K562 (cell line): ENCODE data around the gene TP53RK. TPM values are rescaled to one million over a fixed set of nuclear protein-coding genes. Genes with fewer than 3 reads are reported as not detected.

Source experiments
- ATAC-seq: fragments of 200-7000 bp; cut with Tn5 transposase; 3 replicates; pipeline ENCODE4 v1.9.1; 2020; ENCODE audit warnings: moderate library complexity
- BruUV-seq: library from RNA; stranded (reverse); fragments of 400-500 nt; replicated peaks from 2 replicates; lab custom pipeline; 2021; lab: Mats Ljungman, UMichigan
- CTCF ChIA-PET: fragments of 300-600 bp; formaldehyde crosslinking; extraction: SDS; loops from one replicate; lab custom pipeline; 2021; ENCODE audit warnings: low intra/inter-chr PET ratio; lab: Yijun Ruan, JAX
- POLR2A ChIA-PET: fragments of 300-600, 350-650 bp; sonication (Branson Sonifier 250); formaldehyde crosslinking; extraction: SDS; loops from one replicate; lab custom pipeline; 2021; ENCODE audit warnings: antibody characterized with exemption, inconsistent platforms; lab: Yijun Ruan, JAX
- DNase-seq, 4 experiments: peaks; one replicate each; pipeline versions ENCODE4 v3.0.0 to v3.0.0-alpha.2; 2011 to 2018; ENCODE audit warnings: low spot score in 3 of 4, mixed read lengths in 3 of 4; ENCODE audit errors: extremely low read depth in 1 of 4
- FAIRE-seq: peaks from 2 replicates; lab custom pipeline; 2011; peaks lifted over from hg19 to GRCh38; lab: Jason Lieb, UNC
- H2AFZ ChIP-seq: 2 replicates; pipeline ENCODE4 v1.6.0; 2011; ENCODE audit warnings: low read depth, low read length, control low read depth, inconsistent platforms
- H3K27ac ChIP-seq: fragments of 200-600 bp; 3 replicates; pipeline ENCODE4 v1.8.0; 2011; ENCODE audit warnings: low read depth, mild to moderate bottlenecking, control low read depth, inconsistent platforms, low read length, moderate library complexity, mixed read lengths; ENCODE audit errors: extremely low read depth
- H3K27me3 ChIP-seq, 2 experiments: fragments of 300-600 bp in 1 of 2; 2 replicates in 1 of 2; 3 replicates in 1 of 2; pipeline versions ENCODE4 v1.6.0 to v1.8.0; 2011; ENCODE audit warnings: inconsistent platforms in 2 of 2, low read length in 2 of 2, mild to moderate bottlenecking in 1 of 2, mixed read lengths in 1 of 2, moderate library complexity in 1 of 2; ENCODE audit not compliant: control insufficient read depth in 2 of 2, insufficient read depth in 2 of 2
- H3K36me3 ChIP-seq: fragments of 300-600 bp; 3 replicates; pipeline ENCODE4 v1.8.0; 2011; ENCODE audit warnings: mild to moderate bottlenecking, low read length, inconsistent platforms; ENCODE audit not compliant: control insufficient read depth, insufficient read depth
- H3K4me1 ChIP-seq, 2 experiments: fragments of 200-600 bp in 1 of 2; replicated peaks in 1 of 2; 2 replicates in 1 of 2; 3 replicates in 1 of 2; pipeline versions ENCODE4 v1.5.1 to v1.8.0; 2011; ENCODE audit warnings: inconsistent platforms in 2 of 2, low read length in 2 of 2, mild to moderate bottlenecking in 1 of 2, mixed read lengths in 1 of 2, moderate library complexity in 1 of 2; ENCODE audit not compliant: control insufficient read depth in 2 of 2, insufficient read depth in 2 of 2
- H3K4me2 ChIP-seq: 2 replicates; pipeline ENCODE4 v1.6.1; 2011; ENCODE audit warnings: low read length, control low read depth, inconsistent platforms, mixed read lengths; ENCODE audit not compliant: insufficient read depth
- H3K4me3 ChIP-seq: fragments of 200-600 bp; sonication (generic), shearing (Covaris generic); 2 replicates; pipeline ENCODE4 v1.5.1; 2016; ENCODE audit warnings: control low read depth, inconsistent platforms
- H3K79me2 ChIP-seq: fragments of 200-600 bp; 3 replicates; pipeline ENCODE4 v1.8.0; 2011; ENCODE audit warnings: low read length, inconsistent platforms; ENCODE audit not compliant: control insufficient read depth, insufficient read depth
- H3K9ac ChIP-seq, 2 experiments: 2 replicates each; pipeline versions ENCODE4 v1.6.0 to v1.6.1; 2011; ENCODE audit warnings: low read depth in 2 of 2, low read length in 2 of 2, control low read depth in 1 of 2, inconsistent platforms in 1 of 2, mild to moderate bottlenecking in 1 of 2, mixed read lengths in 1 of 2; ENCODE audit not compliant: insufficient read depth in 1 of 2
- H3K9me1 ChIP-seq: one replicate; pipeline ENCODE4 v1.6.0; 2011; ENCODE audit warnings: inconsistent platforms, mild to moderate bottlenecking, low read length, moderate library complexity; ENCODE audit not compliant: control insufficient read depth, insufficient read depth
- H3K9me3 ChIP-seq: replicated peaks from 2 replicates; pipeline ENCODE4 v1.5.1; 2011; ENCODE audit warnings: low read depth, low read length, inconsistent platforms; ENCODE audit not compliant: control insufficient read depth, insufficient read depth
- H4K20me1 ChIP-seq: replicated peaks from 2 replicates; pipeline ENCODE4 v1.6.1; 2011; ENCODE audit warnings: low read length, inconsistent platforms, mixed read lengths; ENCODE audit not compliant: control insufficient read depth, insufficient read depth
- HDAC8 ChIP-seq: fragments of 450-650 bp; IDR thresholded peaks from 2 replicates; pipeline ENCODE4 v1.6.1; 2016; ENCODE audit warnings: mild to moderate bottlenecking, missing genetic modification characterization, moderate library complexity, missing compliant biosample characterization
- HNRNPK ChIP-seq: fragments of 200-400 bp; formaldehyde crosslinking; IDR thresholded peaks from one replicate; pipeline ENCODE4 v1.6.1; 2018; ENCODE audit warnings: mild to moderate bottlenecking, low read depth, low read length; ENCODE audit not compliant: poor library complexity, severe bottlenecking
- LARP7 ChIP-seq: fragments of 450-650 bp; IDR thresholded peaks from 2 replicates; pipeline ENCODE4 v1.6.1; 2016
- NCOA4 ChIP-seq: fragments of 450-650 bp; IDR thresholded peaks from 2 replicates; pipeline ENCODE4 v1.6.1; 2018; ENCODE audit warnings: mild to moderate bottlenecking; ENCODE audit not compliant: partially characterized antibody
- NEUROD1 ChIP-seq: fragments of 150-350 bp; IDR thresholded peaks from 2 replicates; pipeline ENCODE4 v1.6.1; 2014; ENCODE audit warnings: borderline replicate concordance, low read length, low read depth; ENCODE audit not compliant: partially characterized antibody
- NR2C2 ChIP-seq, 2 experiments: fragments of 200-800 bp in 1 of 2; sonication (Bioruptor generic) in 1 of 2; sonication (generic) in 1 of 2; formaldehyde crosslinking in 1 of 2; IDR thresholded peaks; 2 replicates each; pipeline versions ENCODE4 v1.6.1 to v1.8.0; 2016 to 2022; ENCODE audit warnings: mild to moderate bottlenecking in 1 of 2, missing compliant biosample characterization in 1 of 2, missing genetic modification characterization in 1 of 2, missing genetic modification reagents in 1 of 2
- POLR2A ChIP-seq: fragments of 450-650 bp; conservative IDR thresholded peaks from 2 replicates; pipeline ENCODE4 v1.6.1; 2016
- POLR2B ChIP-seq: fragments of 450-650 bp; IDR thresholded peaks from 2 replicates; pipeline ENCODE4 v1.6.1; 2018; ENCODE audit warnings: low read depth; ENCODE audit not compliant: partially characterized antibody
- RBM34 ChIP-seq: fragments of 200-400 bp; formaldehyde crosslinking; IDR thresholded peaks from 2 replicates; pipeline ENCODE4 v1.6.1; 2018; ENCODE audit warnings: low read length, borderline replicate concordance; ENCODE audit not compliant: insufficient read depth
- TAF1 ChIP-seq: IDR thresholded peaks from 2 replicates; pipeline ENCODE4 v1.6.1; 2011; ENCODE audit warnings: mild to moderate bottlenecking, low read length, moderate library complexity; ENCODE audit not compliant: insufficient read depth, control insufficient read depth, severe bottlenecking; ENCODE audit errors: extremely low read depth
- TBP ChIP-seq: optimal IDR thresholded peaks from 2 replicates; pipeline ENCODE3; 2011; ENCODE audit warnings: low read depth, low read length, improper control_type of control experiment
- ZNF184 ChIP-seq: sonication (generic); formaldehyde crosslinking; IDR thresholded peaks from 2 replicates; pipeline ENCODE4 v1.5.0; 2020; ENCODE audit warnings: missing genetic modification reagents
- WGBS: fragments of 100-300 bp; shearing (Covaris generic); methylation state at CpG from one replicate; pipeline ENCODE4 v1.1.6; 2016; ENCODE audit warnings: low coverage, mixed read lengths; ENCODE audit not compliant: insufficient coverage; ENCODE audit errors: missing lambda C conversion rate; 5-methylcytosine and 5-hydroxymethylcytosine counted together
- in situ Hi-C: fragments of 300-500 bp; cut with MboI; formaldehyde crosslinking; loops from 4 replicates; pipeline ENCODE4 v1.15.0; 2018; ENCODE audit warnings: inconsistent platforms, mixed read lengths
- intact Hi-C: fragments of 100-400 bp; cut with micrococcal nuclease; formaldehyde crosslinking; loops from 2 replicates; pipeline ENCODE4 v1.14.2; 2022
- polyA plus RNA-seq, 8 experiments: library from polyadenylated mRNA; depleted of rRNA in 4 of 8; stranded (reverse) in 5 of 8; unstranded in 3 of 8; fragments of >200 nt; fragmentation: Nextera tagmentation in 2 of 8; fragmentation: Illumina TruSeq in 1 of 8; extraction: Ambion mirVana in 2 of 8; extraction: Trizol in 1 of 8; gene quantifications; 2 replicates each; pipeline versions ENCODE4 v1.2.1 to v1.2.3, GENCODE V29; 2011 to 2014; ENCODE audit warnings: inconsistent platforms in 1 of 8, missing spikeins in 1 of 8
- total RNA-seq, 7 experiments: library from RNA; depleted of rRNA in 6 of 7; stranded (reverse); fragments of >200 nt in 6 of 7; fragmentation: Illumina TruSeq in 2 of 7; extraction: Trizol in 2 of 7; gene quantifications; 2 replicates each; pipeline versions ENCODE4 v1.2.1 to v1.2.3, GENCODE V29; 2011 to 2021; ENCODE audit warnings: low replicate concordance in 1 of 7
- TF ChIP-seq, protein P1 (sequence below): IDR thresholded peaks from 2 replicates; pipeline ENCODE4 v1.6.1; 2016; ENCODE audit warnings: missing genetic modification characterization, missing compliant biosample characterization
- TF ChIP-seq, protein P2 (sequence below): IDR thresholded peaks from 3 replicates; pipeline ENCODE4 v1.6.1; 2011; ENCODE audit warnings: borderline replicate concordance, mild to moderate bottlenecking, moderate library complexity; ENCODE audit not compliant: insufficient read length; ENCODE audit errors: extremely low read depth
- TF ChIP-seq, protein P3 (sequence below): fragments of 250-450 bp; sonication (Bioruptor Pico); IDR thresholded peaks from 2 replicates; pipeline ENCODE4 v1.4.0; 2020; ENCODE audit warnings: mild to moderate bottlenecking, moderate library complexity

The TP53RK gene
- total and polyA plus RNA-seq, 9 of the 15 experiments (the other 6 are each of a cell fraction or from before 2014, with no cell fraction given) = 2.9 to 43.5 (median 17.2) TPM

DNA sequence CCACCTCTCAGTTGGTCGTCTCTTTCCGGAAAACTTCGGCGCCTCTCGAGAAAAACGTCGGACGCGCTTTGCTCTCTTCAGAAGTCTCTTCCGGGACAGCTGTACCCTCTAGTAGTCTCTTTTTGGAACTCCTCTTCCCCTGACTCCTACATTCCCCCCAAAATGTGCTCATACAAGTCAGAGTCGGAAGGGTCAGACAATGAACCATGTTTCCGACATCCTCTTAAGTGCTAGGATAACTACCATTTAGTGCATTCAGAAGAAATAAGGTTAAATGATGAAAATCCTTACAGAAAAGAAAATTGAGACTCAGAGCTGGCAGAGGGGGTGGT is 476 bp upstream of the TP53RK start:
- Histone ChIP-seq H3K9me3 (no peaks in the 10 kb centered on the region), H3K4me2 (peak overlapping the region; percentile 87), H4K20me1 (0 out of 2 replicates have a peak, but pooled peaks cover 3% of the 10 kb centered on the region), H3K9me1 (no peaks in the 10 kb centered on the region), H2AFZ (peak overlapping the region; percentile 75), H3K27me3 (no peaks in the 10 kb centered on the region), H3K4me3 (peak overlapping the region; percentile 40), H3K9ac (peak overlapping the region in 1 of 2 experiments; percentile 87; a peak in 2 of 4 replicates), H3K27ac (peak overlapping the region; percentile 91), H3K79me2 (peaks cover 43% of the 10 kb centered on the region), H3K4me1 (peaks cover 5 to 33% of the 10 kb centered on the region in 2 experiments; a peak in 4 of 5 replicates), H3K36me3 (peaks cover 21% of the 10 kb centered on the region)
- 0% methylated on average over 12 of the region's 12 CpGs for WGBS
- DNase-seq (no peak), ATAC-seq (no peak), FAIRE-seq (no peak)
- ChIA-PET CTCF (no interaction called here), POLR2A (interaction anchor here (0.6 to 1.5 kb wide), 8 partner anchors 18 to 1343 kb away, joined by 3 to 7 read pairs (median 3); no protein-coding TSS in a partner anchor)
- intact Hi-C loops = no loop called here
- in situ Hi-C loops = no loop called here
- no TSS peak for BruUV-seq
- TF ChIP-seq, protein P1, sequence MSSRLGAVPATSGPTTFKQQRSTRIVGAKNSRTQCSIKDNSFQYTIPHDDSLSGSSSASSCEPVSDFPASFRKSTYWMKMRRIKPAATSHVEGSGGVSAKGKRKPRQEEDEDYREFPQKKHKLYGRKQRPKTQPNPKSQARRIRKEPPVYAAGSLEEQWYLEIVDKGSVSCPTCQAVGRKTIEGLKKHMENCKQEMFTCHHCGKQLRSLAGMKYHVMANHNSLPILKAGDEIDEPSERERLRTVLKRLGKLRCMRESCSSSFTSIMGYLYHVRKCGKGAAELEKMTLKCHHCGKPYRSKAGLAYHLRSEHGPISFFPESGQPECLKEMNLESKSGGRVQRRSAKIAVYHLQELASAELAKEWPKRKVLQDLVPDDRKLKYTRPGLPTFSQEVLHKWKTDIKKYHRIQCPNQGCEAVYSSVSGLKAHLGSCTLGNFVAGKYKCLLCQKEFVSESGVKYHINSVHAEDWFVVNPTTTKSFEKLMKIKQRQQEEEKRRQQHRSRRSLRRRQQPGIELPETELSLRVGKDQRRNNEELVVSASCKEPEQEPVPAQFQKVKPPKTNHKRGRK (tag) = no peak
- TF ChIP-seq LARP7 (no peak), HDAC8 (no peak), POLR2A (peak; percentile 83), NCOA4 (no peak), ZNF184 (CRISPR knock-in tag) (no peak), TBP (peak; percentile 42), POLR2B (peak; percentile 90), HNRNPK (no peak), NEUROD1 (no peak), RBM34 (no peak), NR2C2 (CRISPR knock-in tag; IDR thresholded peaks at IDR 0.05) (no peak), NR2C2 (tag; IDR thresholded peaks at IDR 0.05) (peak; percentile 53; the same call in 1 of the 2 replicates), TAF1 (peak; percentile 28)
- TF ChIP-seq, protein P2, sequence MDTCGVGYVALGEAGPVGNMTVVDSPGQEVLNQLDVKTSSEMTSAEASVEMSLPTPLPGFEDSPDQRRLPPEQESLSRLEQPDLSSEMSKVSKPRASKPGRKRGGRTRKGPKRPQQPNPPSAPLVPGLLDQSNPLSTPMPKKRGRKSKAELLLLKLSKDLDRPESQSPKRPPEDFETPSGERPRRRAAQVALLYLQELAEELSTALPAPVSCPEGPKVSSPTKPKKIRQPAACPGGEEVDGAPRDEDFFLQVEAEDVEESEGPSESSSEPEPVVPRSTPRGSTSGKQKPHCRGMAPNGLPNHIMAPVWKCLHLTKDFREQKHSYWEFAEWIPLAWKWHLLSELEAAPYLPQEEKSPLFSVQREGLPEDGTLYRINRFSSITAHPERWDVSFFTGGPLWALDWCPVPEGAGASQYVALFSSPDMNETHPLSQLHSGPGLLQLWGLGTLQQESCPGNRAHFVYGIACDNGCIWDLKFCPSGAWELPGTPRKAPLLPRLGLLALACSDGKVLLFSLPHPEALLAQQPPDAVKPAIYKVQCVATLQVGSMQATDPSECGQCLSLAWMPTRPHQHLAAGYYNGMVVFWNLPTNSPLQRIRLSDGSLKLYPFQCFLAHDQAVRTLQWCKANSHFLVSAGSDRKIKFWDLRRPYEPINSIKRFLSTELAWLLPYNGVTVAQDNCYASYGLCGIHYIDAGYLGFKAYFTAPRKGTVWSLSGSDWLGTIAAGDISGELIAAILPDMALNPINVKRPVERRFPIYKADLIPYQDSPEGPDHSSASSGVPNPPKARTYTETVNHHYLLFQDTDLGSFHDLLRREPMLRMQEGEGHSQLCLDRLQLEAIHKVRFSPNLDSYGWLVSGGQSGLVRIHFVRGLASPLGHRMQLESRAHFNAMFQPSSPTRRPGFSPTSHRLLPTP = no peak
- TF ChIP-seq, protein P3, sequence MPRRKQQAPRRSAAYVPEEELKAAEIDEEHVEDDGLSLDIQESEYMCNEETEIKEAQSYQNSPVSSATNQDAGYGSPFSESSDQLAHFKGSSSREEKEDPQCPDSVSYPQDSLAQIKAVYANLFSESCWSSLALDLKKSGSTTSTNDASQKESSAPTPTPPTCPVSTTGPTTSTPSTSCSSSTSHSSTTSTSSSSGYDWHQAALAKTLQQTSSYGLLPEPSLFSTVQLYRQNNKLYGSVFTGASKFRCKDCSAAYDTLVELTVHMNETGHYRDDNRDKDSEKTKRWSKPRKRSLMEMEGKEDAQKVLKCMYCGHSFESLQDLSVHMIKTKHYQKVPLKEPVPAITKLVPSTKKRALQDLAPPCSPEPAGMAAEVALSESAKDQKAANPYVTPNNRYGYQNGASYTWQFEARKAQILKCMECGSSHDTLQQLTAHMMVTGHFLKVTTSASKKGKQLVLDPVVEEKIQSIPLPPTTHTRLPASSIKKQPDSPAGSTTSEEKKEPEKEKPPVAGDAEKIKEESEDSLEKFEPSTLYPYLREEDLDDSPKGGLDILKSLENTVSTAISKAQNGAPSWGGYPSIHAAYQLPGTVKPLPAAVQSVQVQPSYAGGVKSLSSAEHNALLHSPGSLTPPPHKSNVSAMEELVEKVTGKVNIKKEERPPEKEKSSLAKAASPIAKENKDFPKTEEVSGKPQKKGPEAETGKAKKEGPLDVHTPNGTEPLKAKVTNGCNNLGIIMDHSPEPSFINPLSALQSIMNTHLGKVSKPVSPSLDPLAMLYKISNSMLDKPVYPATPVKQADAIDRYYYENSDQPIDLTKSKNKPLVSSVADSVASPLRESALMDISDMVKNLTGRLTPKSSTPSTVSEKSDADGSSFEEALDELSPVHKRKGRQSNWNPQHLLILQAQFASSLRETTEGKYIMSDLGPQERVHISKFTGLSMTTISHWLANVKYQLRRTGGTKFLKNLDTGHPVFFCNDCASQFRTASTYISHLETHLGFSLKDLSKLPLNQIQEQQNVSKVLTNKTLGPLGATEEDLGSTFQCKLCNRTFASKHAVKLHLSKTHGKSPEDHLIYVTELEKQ (CRISPR knock-in tag) = no peak
